Measurements from ENCODE around the gene SOX12. TPM values are rescaled to one million over a fixed set of nuclear protein-coding genes. Genes with fewer than 3 reads are reported as not detected.

The SOX12 gene
- total RNA-seq, 4 donors from 2014 or later = 1.1 to 4.1 (median 2.0) TPM

- no peak for TF ChIP-seq CTCF (IDR thresholded peaks at IDR 0.05; ENCODE audit: low read depth)
These were observed 16.8 kb upstream of the SOX12 start for GRCh38 chr20:308427-309038.

GRCh38 chr20:309306-309840 lies 16.0 kb upstream of the SOX12 start:
- no peak for TF ChIP-seq CTCF (IDR thresholded peaks at IDR 0.05; ENCODE audit: low read depth)

GRCh38 chr20:309841-310644 lies 15.3 kb upstream of the SOX12 start:
- TF ChIP-seq CTCF (IDR thresholded peaks at IDR 0.05; ENCODE audit: low read depth) = no peak

GRCh38 chr20:310645-311044 lies 14.7 kb upstream of the SOX12 start:
- TF ChIP-seq CTCF (IDR thresholded peaks at IDR 0.05; ENCODE audit: low read depth) = no peak

GRCh38 chr20:311609-312008 lies 13.7 kb upstream of the SOX12 start:
- no peak for TF ChIP-seq CTCF (IDR thresholded peaks at IDR 0.05; ENCODE audit: low read depth)

GRCh38 chr20:312067-312466 lies 13.3 kb upstream of the SOX12 start:
- TF ChIP-seq CTCF (IDR thresholded peaks at IDR 0.05; ENCODE audit: low read depth) = no peak

- TF ChIP-seq CTCF (IDR thresholded peaks at IDR 0.05; ENCODE audit: low read depth) = no peak
These were observed 12.5 kb upstream of the SOX12 start for GRCh38 chr20:312866-313265.
